Thoracic aorta (tissue), 2 donors: ENCODE results near the gene STH. TPM values are rescaled to one million over a fixed set of nuclear protein-coding genes. Genes with fewer than 3 reads are reported as not detected.

Experiments
- ATAC-seq: fragments of 150-250 bp; one replicate; pipeline ENCODE4 v1.8.0; 2017; ENCODE audit warnings: low read depth; ENCODE audit not compliant: insufficient number of reproducible peaks, low FRiP score
- DNase-seq: peaks from one replicate; pipeline ENCODE4 v3.0.0-alpha.2; 2020; ENCODE audit warnings: low spot score
- H3K27ac ChIP-seq, 2 donors: fragments of 200-600 bp; sonication (generic); 1 replicate in 1 of 2; 2 replicates in 1 of 2; pipeline ENCODE4 v1.5.1; 2016; ENCODE audit warnings: mild to moderate bottlenecking in 2 of 2, moderate library complexity in 2 of 2
- H3K27me3 ChIP-seq: fragments of 200-600 bp; sonication (generic); replicated peaks from 2 replicates; pipeline ENCODE4 v1.6.0; 2016; ENCODE audit warnings: mild to moderate bottlenecking; ENCODE audit not compliant: insufficient read depth
- H3K36me3 ChIP-seq: fragments of 200-600 bp; sonication (generic); one replicate; pipeline ENCODE4 v1.5.1; 2016
- H3K4me1 ChIP-seq, 2 donors: fragments of 200-600 bp; sonication (generic); 1 replicate in 1 of 2; 2 replicates in 1 of 2; pipeline versions ENCODE4 v1.5.1 to v1.6.0; 2016; ENCODE audit warnings: low read depth in 2 of 2, mild to moderate bottlenecking in 1 of 2; ENCODE audit not compliant: control insufficient read depth in 1 of 2
- H3K4me3 ChIP-seq: fragments of 200-600 bp; sonication (generic); 2 replicates; pipeline ENCODE4 v1.5.1; 2016; ENCODE audit warnings: mild to moderate bottlenecking
- H3K9me3 ChIP-seq: fragments of 200-600 bp; sonication (generic); 2 replicates; pipeline ENCODE4 v1.5.1; 2016
- CTCF ChIP-seq: fragments of 200-600 bp; sonication (generic); IDR thresholded peaks from one replicate; pipeline ENCODE4 v1.5.1; 2019; ENCODE audit warnings: antibody characterized with exemption
- total RNA-seq, 2 donors: library from RNA; depleted of rRNA; stranded (reverse); fragments of >200 nt; gene quantifications; one replicate each; pipeline versions ENCODE4 v1.1.0 to v1.2.3, GENCODE V29; 2016

The STH gene
- total RNA-seq, 2 donors from 2014 or later: not detected

- no peak for DNase-seq
- no peak for ATAC-seq
- Histone ChIP-seq H3K9me3 (no peaks in the 10 kb centered on the region), H3K36me3 (no peaks in the 10 kb centered on the region), H3K4me3 (no peak overlapping the region), H3K27me3 (no peaks in the 10 kb centered on the region), H3K27ac (no peak overlapping the region), H3K4me1 (no peaks in the 10 kb centered on the region)
- no peak for TF ChIP-seq CTCF
These were observed 8.2 kb upstream of the STH start for GRCh38 chr17:45990886-45991285.

- DNase-seq: no peak
- no peak for TF ChIP-seq CTCF
- H3K36me3 ChIP-seq: no peaks in the 10 kb centered on the region
- no peak overlapping the region for H3K27ac ChIP-seq
- no peaks in the 10 kb centered on the region for H3K4me1 ChIP-seq
- no peak for ATAC-seq
- no peak overlapping the region for H3K4me3 ChIP-seq
- H3K9me3 ChIP-seq: no peaks in the 10 kb centered on the region
- H3K27me3 ChIP-seq: no peaks in the 10 kb centered on the region
These were observed 7.7 kb upstream of the STH start for GRCh38 chr17:45991341-45991740.

- Histone ChIP-seq H3K36me3 (no peaks in the 10 kb centered on the region), H3K27me3 (no peaks in the 10 kb centered on the region), H3K4me1 (no peaks in the 10 kb centered on the region), H3K4me3 (no peak overlapping the region), H3K9me3 (no peaks in the 10 kb centered on the region), H3K27ac (no peak overlapping the region)
- ATAC-seq: no peak
- DNase-seq: no peak
- TF ChIP-seq CTCF: no peak
These were observed 6.9 kb upstream of the STH start for GRCh38 chr17:45992175-45992574.

GRCh38 chr17:45992904-45993303 is 6.1 kb upstream of the STH start:
- ATAC-seq (no peak), DNase-seq (no peak)
- TF ChIP-seq CTCF: no peak
- Histone ChIP-seq H3K27me3 (no peaks in the 10 kb centered on the region), H3K9me3 (no peaks in the 10 kb centered on the region), H3K4me3 (no peak overlapping the region), H3K27ac (no peak overlapping the region), H3K36me3 (no peaks in the 10 kb centered on the region), H3K4me1 (peaks cover 0 to 5% of the 10 kb centered on the region in 2 donors)

- H3K4me1 ChIP-seq: peaks cover 0 to 5% of the 10 kb centered on the region in 2 donors
- DNase-seq (no peak), ATAC-seq (no peak)
- H3K9me3 ChIP-seq: no peaks in the 10 kb centered on the region
- no peak for TF ChIP-seq CTCF
- no peak overlapping the region for H3K27ac ChIP-seq
- no peaks in the 10 kb centered on the region for H3K36me3 ChIP-seq
- no peaks in the 10 kb centered on the region for H3K27me3 ChIP-seq
- H3K4me3 ChIP-seq: no peak overlapping the region
These were observed 5.0 kb upstream of the STH start for GRCh38 chr17:45993962-45994627.
